IMR-90 (cell line): ENCODE data around the gene HCN4. TPM values are rescaled to one million over a fixed set of nuclear protein-coding genes. Genes with fewer than 3 reads are reported as not detected.
A peak's percentile ranks its signal among the peaks of the same experiment; 100 is the strongest.

Source experiments
- ATAC-seq: fragments of 200-7000 bp; cut with Tn5 transposase; 2 replicates; pipeline ENCODE4 v1.9.1; 2020; ENCODE audit warnings: low read depth, mild to moderate bottlenecking, moderate library complexity
- BruUV-seq: library from RNA; stranded (reverse); fragments of 400-500 nt; replicated peaks from 2 replicates; lab custom pipeline; 2021; lab: Mats Ljungman, UMichigan
- CTCF ChIA-PET: fragments of 300-600 bp; formaldehyde crosslinking; extraction: SDS; loops from one replicate; lab custom pipeline; 2021; ENCODE audit warnings: antibody characterized with exemption; lab: Yijun Ruan, JAX
- POLR2A ChIA-PET: fragments of 300-600 bp; sonication (Branson Sonifier 250); formaldehyde crosslinking; loops from one replicate; lab custom pipeline; 2022; ENCODE audit warnings: antibody characterized with exemption; ENCODE audit not compliant: unreplicated experiment; lab: Charles Lee
- DNase-seq: peaks from one replicate; pipeline ENCODE4 v3.0.0; 2013
- H2AFZ ChIP-seq: replicated peaks from 2 replicates; pipeline ENCODE3; 2013; ENCODE audit warnings: low read length, mild to moderate bottlenecking; ENCODE audit not compliant: poor library complexity
- H2AK5ac ChIP-seq: 2 replicates; pipeline ENCODE4 v1.6.1; 2013; ENCODE audit warnings: low read depth, low read length, inconsistent platforms
- H2AK9ac ChIP-seq: replicated peaks from 2 replicates; pipeline ENCODE3; 2013; ENCODE audit warnings: mild to moderate bottlenecking, low read depth, low read length, moderate library complexity; ENCODE audit not compliant: poor library complexity
- H2BK120ac ChIP-seq: 2 replicates; pipeline ENCODE4 v1.6.1; 2013; ENCODE audit warnings: low read depth, low read length, inconsistent platforms
- H2BK15ac ChIP-seq: 3 replicates; pipeline ENCODE4 v1.6.1; 2013; ENCODE audit warnings: low read depth, low read length, inconsistent platforms
- H2BK20ac ChIP-seq: 2 replicates; pipeline ENCODE4 v1.6.1; 2013; ENCODE audit warnings: low read depth, mild to moderate bottlenecking, inconsistent platforms, low read length, moderate library complexity
- H2BK5ac ChIP-seq: 2 replicates; pipeline ENCODE4 v1.6.1; 2013; ENCODE audit warnings: mild to moderate bottlenecking, low read depth, low read length, inconsistent platforms; ENCODE audit not compliant: poor library complexity, severe bottlenecking
- H3K14ac ChIP-seq: replicated peaks from 2 replicates; pipeline ENCODE4 v1.6.1; 2013; ENCODE audit warnings: low read depth, low read length, inconsistent platforms
- H3K18ac ChIP-seq: 2 replicates; pipeline ENCODE4 v1.6.1; 2013; ENCODE audit warnings: low read depth, low read length, control low read depth
- H3K23ac ChIP-seq: 2 replicates; pipeline ENCODE4 v1.6.1; 2013; ENCODE audit warnings: low read depth, low read length, inconsistent platforms
- H3K27ac ChIP-seq: 2 replicates; pipeline ENCODE4 v1.5.1; 2013; ENCODE audit warnings: mild to moderate bottlenecking, control low read depth, low read length; ENCODE audit not compliant: insufficient read depth
- H3K27me3 ChIP-seq: 2 replicates; pipeline ENCODE4 v1.6.1; 2013; ENCODE audit warnings: low read length; ENCODE audit not compliant: control insufficient read depth, insufficient read depth
- H3K36me3 ChIP-seq: 2 replicates; pipeline ENCODE4 v1.6.1; 2013; ENCODE audit warnings: low read length, mixed read lengths; ENCODE audit not compliant: control insufficient read depth, insufficient read depth
- H3K4ac ChIP-seq: 2 replicates; pipeline ENCODE4 v1.6.1; 2013; ENCODE audit warnings: low read depth, low read length, inconsistent platforms
- H3K4me1 ChIP-seq: 2 replicates; pipeline ENCODE4 v1.6.1; 2013; ENCODE audit warnings: low read length, mixed read lengths; ENCODE audit not compliant: control insufficient read depth, insufficient read depth
- H3K4me2 ChIP-seq: 2 replicates; pipeline ENCODE4 v1.6.1; 2013; ENCODE audit warnings: low read depth, mild to moderate bottlenecking, control low read depth, low read length, moderate library complexity
- H3K4me3 ChIP-seq: 2 replicates; pipeline ENCODE4 v1.5.1; 2013; ENCODE audit warnings: low read depth, mild to moderate bottlenecking, control low read depth, low read length, moderate library complexity; ENCODE audit not compliant: insufficient read depth
- H3K56ac ChIP-seq: 2 replicates; pipeline ENCODE4 v1.6.1; 2013; ENCODE audit warnings: low read length, inconsistent platforms; ENCODE audit not compliant: insufficient read depth; ENCODE audit errors: extremely low read depth
- H3K79me1 ChIP-seq, 2 experiments: 2 replicates each; pipeline ENCODE4 v1.6.1; 2013; ENCODE audit warnings: low read length in 2 of 2, inconsistent platforms in 1 of 2, low read depth in 1 of 2
- H3K9ac ChIP-seq: 2 replicates; pipeline ENCODE4 v1.6.1; 2013; ENCODE audit warnings: low read depth, low read length, control low read depth
- H3K9me1 ChIP-seq: 2 replicates; pipeline ENCODE4 v1.6.1; 2013; ENCODE audit warnings: low read length, inconsistent platforms; ENCODE audit not compliant: insufficient read depth
- H3K9me3 ChIP-seq: 2 replicates; pipeline ENCODE4 v1.6.1; 2013; ENCODE audit warnings: low read length; ENCODE audit not compliant: control insufficient read depth, insufficient read depth
- H4K20me1 ChIP-seq: 2 replicates; pipeline ENCODE4 v1.6.1; 2013; ENCODE audit warnings: low read length, inconsistent platforms; ENCODE audit not compliant: insufficient read depth
- H4K5ac ChIP-seq: 2 replicates; pipeline ENCODE4 v1.6.1; 2013; ENCODE audit warnings: mild to moderate bottlenecking, low read depth, low read length, control low read depth
- H4K8ac ChIP-seq, 2 experiments: 2 replicates each; pipeline ENCODE4 v1.6.1; 2013; ENCODE audit warnings: low read depth in 2 of 2, low read length in 2 of 2, control low read depth in 1 of 2, inconsistent platforms in 1 of 2
- H4K91ac ChIP-seq: 2 replicates; pipeline ENCODE4 v1.6.1; 2013; ENCODE audit warnings: low read depth, low read length, inconsistent platforms; ENCODE audit not compliant: insufficient read depth
- BHLHE40 ChIP-seq: fragments of 150-350 bp; IDR thresholded peaks from 2 replicates; pipeline ENCODE4 v1.6.1; 2016; ENCODE audit warnings: mild to moderate bottlenecking, low read depth, low read length
- CTCF ChIP-seq: conservative IDR thresholded peaks from 2 replicates; pipeline ENCODE4 v1.5.1; 2012; ENCODE audit warnings: mild to moderate bottlenecking, low read depth, low read length, improper control_type of control experiment
- MAFK ChIP-seq: IDR thresholded peaks from 2 replicates; pipeline ENCODE4 v1.6.1; 2012; ENCODE audit warnings: low read depth, low read length, improper control_type of control experiment
- MXI1 ChIP-seq: IDR thresholded peaks from 2 replicates; pipeline ENCODE4 v1.6.1; 2012; ENCODE audit warnings: low read depth, mild to moderate bottlenecking, low read length, moderate library complexity, borderline replicate concordance
- NFE2L2 ChIP-seq: fragments of 150-350 bp; IDR thresholded peaks from 2 replicates; pipeline ENCODE4 v1.6.1; 2016; ENCODE audit warnings: low read depth, mild to moderate bottlenecking, low read length
- WGBS, 2 experiments: methylation state at CpG; one replicate each; pipeline versions ENCODE4 v1.1.5 to v1.1.7; 2013; ENCODE audit warnings: missing lambda C conversion rate in 2 of 2; ENCODE audit not compliant: insufficient read length in 1 of 2; ENCODE audit errors: extremely low coverage in 2 of 2; 5-methylcytosine and 5-hydroxymethylcytosine counted together
- dilution Hi-C: fragments of 300-500 bp; cut with HindIII; formaldehyde crosslinking; loops from one replicate; pipeline ENCODE4 v1.14.3; 2018; ENCODE audit warnings: low sequenced_read_pairs; ENCODE audit not compliant: unreplicated experiment
- in situ Hi-C: fragments of 300-500 bp; cut with MboI; formaldehyde crosslinking; loops from 3 replicates; pipeline ENCODE4 v1.14.3; 2019; ENCODE audit warnings: low sequenced_read_pairs, inconsistent platforms, mixed read lengths
- intact Hi-C: fragments of 100-400 bp; cut with micrococcal nuclease; formaldehyde crosslinking; loops from 2 replicates; pipeline ENCODE4 v1.10.0; 2022
- polyA plus RNA-seq, 3 experiments: library from polyadenylated mRNA; depleted of rRNA; stranded (reverse); fragments of >200 nt; gene quantifications; 2 replicates each; pipeline ENCODE4 v1.2.3, GENCODE V29; 2012; ENCODE audit warnings: low replicate concordance in 1 of 3
- total RNA-seq: library from RNA; depleted of rRNA; stranded (reverse); fragments of >200 nt; gene quantifications from 2 replicates; pipeline ENCODE4 v1.2.3, GENCODE V29; 2012
- TF ChIP-seq, protein P1 (sequence below): fragments of 150-350 bp; IDR thresholded peaks from 2 replicates; pipeline ENCODE4 v1.6.1; 2017; ENCODE audit warnings: mild to moderate bottlenecking, antibody characterized with exemption, low read length, low read depth

HCN4 gene
- total and polyA plus RNA-seq, 2 of the 4 experiments (the other 2 are of a cell fraction), result not detected

DNA sequence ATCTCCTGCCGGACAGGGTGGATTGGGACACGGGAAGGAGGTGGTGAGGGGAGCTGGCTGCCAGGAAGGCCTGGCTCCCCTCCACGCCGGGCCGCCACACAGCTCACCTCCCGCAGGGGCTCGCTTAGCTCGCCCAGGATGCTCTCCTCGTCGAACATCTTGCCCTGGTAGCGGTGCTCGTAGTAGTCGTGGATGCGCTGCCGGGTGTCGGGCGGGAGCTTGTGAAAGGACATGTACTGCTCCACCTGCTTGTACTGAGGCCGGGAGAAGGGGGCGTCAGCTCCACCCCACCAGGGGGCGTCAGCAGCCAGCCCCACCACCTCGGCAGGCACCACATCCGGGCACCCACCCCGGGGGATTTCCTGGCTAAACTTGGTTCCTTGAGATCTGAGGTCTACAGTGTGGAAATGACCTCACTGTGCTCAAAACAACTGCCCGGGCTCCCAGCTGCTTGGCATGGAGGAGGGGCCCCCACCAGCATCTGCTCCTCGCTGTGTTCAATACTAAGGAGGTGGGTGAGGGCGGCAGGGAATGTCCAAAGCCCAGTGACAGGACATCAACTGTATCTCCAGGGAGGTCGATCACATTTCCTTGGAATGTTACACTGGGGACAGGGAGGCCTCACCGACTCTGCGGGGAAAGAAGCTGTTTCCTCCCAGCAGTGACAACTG is 43.4 kb downstream of the HCN4 start:
- no peak overlapping the region for H2AK9ac ChIP-seq
- 67% methylated on average over 19 of the region's 29 CpGs; no CpG with 5 or more reads in 1 of the 2 experiments for WGBS, 2 experiments
- H2AK5ac ChIP-seq, result no peak overlapping the region
- no peak overlapping the region for H2BK20ac ChIP-seq
- H3K9ac ChIP-seq, result no peak overlapping the region
- no peaks in the 10 kb centered on the region for H3K9me3 ChIP-seq
- no peaks in the 10 kb centered on the region for H3K36me3 ChIP-seq
- H2BK120ac ChIP-seq, result no peak overlapping the region
- no peak overlapping the region for H2AFZ ChIP-seq
- H3K9me1 ChIP-seq, result no peaks in the 10 kb centered on the region
- H3K4me3 ChIP-seq, result no peak overlapping the region
- no peaks in the 10 kb centered on the region for H3K79me1 ChIP-seq
- in situ Hi-C loops (no loop called here), dilution Hi-C loops (no loop called here), intact Hi-C loops (no loop called here)
- H3K14ac ChIP-seq, result no peak overlapping the region
- H3K23ac ChIP-seq, result no peak overlapping the region
- H4K91ac ChIP-seq, result no peak overlapping the region
- H3K4me1 ChIP-seq, result no peaks in the 10 kb centered on the region
- no TSS peak for BruUV-seq
- POLR2A ChIA-PET, result no interaction called here
- H3K27ac ChIP-seq, result no peak overlapping the region
- CTCF ChIA-PET, result no interaction called here
- H4K5ac ChIP-seq, result no peak overlapping the region
- H3K4ac ChIP-seq, result no peak overlapping the region
- TF ChIP-seq CTCF (0 out of 2 replicates have a peak, but pooled peaks have one; percentile 16), MXI1 (no peak), BHLHE40 (no peak), NFE2L2 (no peak), MAFK (no peak)
- TF ChIP-seq, protein P1, sequence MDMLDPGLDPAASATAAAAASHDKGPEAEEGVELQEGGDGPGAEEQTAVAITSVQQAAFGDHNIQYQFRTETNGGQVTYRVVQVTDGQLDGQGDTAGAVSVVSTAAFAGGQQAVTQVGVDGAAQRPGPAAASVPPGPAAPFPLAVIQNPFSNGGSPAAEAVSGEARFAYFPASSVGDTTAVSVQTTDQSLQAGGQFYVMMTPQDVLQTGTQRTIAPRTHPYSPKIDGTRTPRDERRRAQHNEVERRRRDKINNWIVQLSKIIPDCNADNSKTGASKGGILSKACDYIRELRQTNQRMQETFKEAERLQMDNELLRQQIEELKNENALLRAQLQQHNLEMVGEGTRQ, result no peak
- ATAC-seq, result no peak; the same call in 1 of the 2 replicates
- H2BK5ac ChIP-seq, result no peak overlapping the region
- H3K56ac ChIP-seq, result no peak overlapping the region
- peaks cover 37% of the 10 kb centered on the region; the same call in 1 of the 2 replicates for H3K27me3 ChIP-seq
- DNase-seq, result no peak
- no peak overlapping the region for H3K18ac ChIP-seq
- H4K20me1 ChIP-seq, result no peaks in the 10 kb centered on the region
- H2BK15ac ChIP-seq, result no peak overlapping the region
- no peak overlapping the region for H3K4me2 ChIP-seq
- H4K8ac ChIP-seq, result no peak overlapping the region
